GM12878 (cell line): ENCODE measurements around the gene KIAA0319L. TPM values are rescaled to one million over a fixed set of nuclear protein-coding genes. Genes with fewer than 3 reads are reported as not detected.

ENCODE experiments used
- ATAC-seq: fragments of 200-7000 bp; cut with Tn5 transposase; 3 replicates; pipeline ENCODE4 v1.9.1; 2020; ENCODE audit warnings: mild to moderate bottlenecking, moderate library complexity
- BruUV-seq: library from RNA; stranded (reverse); fragments of 400-500 nt; replicated peaks from 2 replicates; lab custom pipeline; 2021; lab: Mats Ljungman, UMichigan
- CTCF ChIA-PET: fragments of 300-600 bp; sonication (Branson Sonifier 250); formaldehyde crosslinking; extraction: SDS; loops from one replicate; lab custom pipeline; 2021; ENCODE audit warnings: inconsistent platforms; lab: Yijun Ruan, JAX
- POLR2A ChIA-PET: fragments of 350-600 bp; formaldehyde crosslinking; extraction: SDS; loops from one replicate; lab custom pipeline; 2021; ENCODE audit warnings: inconsistent platforms; lab: Charles Lee
- RAD21 ChIA-PET: fragments of 300-600 bp; sonication (Branson Sonifier 250); formaldehyde crosslinking; loops from one replicate; lab custom pipeline; 2023; ENCODE audit warnings: antibody characterized with exemption; ENCODE audit not compliant: unreplicated experiment; lab: Charles Lee
- SMC1A ChIA-PET: fragments of 300-600 bp; sonication (Branson Sonifier 250); formaldehyde crosslinking; loops from one replicate; lab custom pipeline; 2023; ENCODE audit not compliant: unreplicated experiment, uncharacterized antibody; lab: Charles Lee
- DNase-seq: peaks from one replicate; pipeline ENCODE4 v3.0.0-alpha.2; 2011; ENCODE audit warnings: low read depth, low spot score
- FAIRE-seq: peaks from 3 replicates; lab custom pipeline; 2011; peaks lifted over from hg19 to GRCh38; lab: Jason Lieb, UNC
- H2AFZ ChIP-seq: 2 replicates; pipeline ENCODE4 v1.6.0; 2011; ENCODE audit warnings: low read depth, low read length, control low read depth; ENCODE audit not compliant: control insufficient read depth
- H3K27ac ChIP-seq: 2 replicates; pipeline ENCODE4 v1.5.1; 2011; ENCODE audit warnings: control low read depth; ENCODE audit not compliant: control insufficient read depth, insufficient read depth
- H3K27me3 ChIP-seq, 2 experiments: replicated peaks in 1 of 2; 2 replicates each; pipeline versions ENCODE4 v1.6.0 to v1.6.1; 2011; ENCODE audit warnings: low read length in 1 of 2; ENCODE audit not compliant: control insufficient read depth in 2 of 2, insufficient read depth in 2 of 2
- H3K36me3 ChIP-seq, 2 experiments: 2 replicates each; pipeline ENCODE4 v1.5.1; 2011; ENCODE audit warnings: low read length in 1 of 2; ENCODE audit not compliant: control insufficient read depth in 2 of 2, insufficient read depth in 2 of 2
- H3K4me1 ChIP-seq: 2 replicates; pipeline ENCODE4 v1.6.1; 2011; ENCODE audit warnings: mild to moderate bottlenecking, low read length, moderate library complexity, mixed read lengths; ENCODE audit not compliant: control insufficient read depth, insufficient read depth
- H3K4me2 ChIP-seq: 2 replicates; pipeline ENCODE4 v1.6.0; 2011; ENCODE audit warnings: control low read depth; ENCODE audit not compliant: control insufficient read depth, insufficient read depth
- H3K4me3 ChIP-seq: fragments of 200-600 bp; sonication (generic); 2 replicates; pipeline ENCODE4 v1.5.1; 2016
- H3K79me2 ChIP-seq: 2 replicates; pipeline ENCODE4 v1.6.0; 2011; ENCODE audit warnings: low read length; ENCODE audit not compliant: control insufficient read depth, insufficient read depth
- H3K9ac ChIP-seq: 2 replicates; pipeline ENCODE4 v1.8.0; 2011; ENCODE audit warnings: low read length, control low read depth, mixed read lengths; ENCODE audit not compliant: control insufficient read depth, insufficient read depth
- H3K9me3 ChIP-seq: replicated peaks from 3 replicates; pipeline ENCODE4 v1.5.1; 2011; ENCODE audit warnings: mild to moderate bottlenecking, low read length; ENCODE audit not compliant: control insufficient read depth, insufficient read depth
- H4K20me1 ChIP-seq: 2 replicates; pipeline ENCODE4 v1.6.0; 2011; ENCODE audit not compliant: control insufficient read depth, insufficient read depth
- BCL11A ChIP-seq: IDR thresholded peaks from 2 replicates; pipeline ENCODE4 v1.6.1; 2011; ENCODE audit warnings: low read depth, low read length
- BRCA1 ChIP-seq: IDR thresholded peaks from 2 replicates; pipeline ENCODE4 v1.6.1; 2011; ENCODE audit warnings: low read depth, low read length, improper control_type of control experiment
- CREB1 ChIP-seq: IDR thresholded peaks from 2 replicates; pipeline ENCODE4 v1.6.1; 2012; ENCODE audit warnings: low read depth, mild to moderate bottlenecking, inconsistent platforms
- IKZF2 ChIP-seq, 2 experiments: fragments of 450-650 bp; IDR thresholded peaks; 2 replicates each; pipeline ENCODE4 v1.6.1; 2017; ENCODE audit warnings: mild to moderate bottlenecking in 2 of 2, moderate library complexity in 2 of 2
- NFYB ChIP-seq: IDR thresholded peaks from 2 replicates; pipeline ENCODE4 v1.6.1; 2011; ENCODE audit warnings: low read depth, mild to moderate bottlenecking, low read length, improper control_type of control experiment, moderate library complexity; ENCODE audit not compliant: insufficient read depth
- NR2C1 ChIP-seq: fragments of 450-650 bp; IDR thresholded peaks from 2 replicates; pipeline ENCODE4 v1.6.1; 2017; ENCODE audit warnings: antibody characterized with exemption, mild to moderate bottlenecking, moderate library complexity
- PAX8 ChIP-seq: fragments of 450-650 bp; IDR thresholded peaks from 2 replicates; pipeline ENCODE4 v1.6.1; 2017; ENCODE audit warnings: mild to moderate bottlenecking, moderate library complexity
- POLR2AphosphoS5 ChIP-seq: IDR thresholded peaks from 2 replicates; pipeline ENCODE4 v1.6.1; 2011; ENCODE audit warnings: mild to moderate bottlenecking, low read length, inconsistent platforms
- RCOR1 ChIP-seq: conservative IDR thresholded peaks from 2 replicates; pipeline ENCODE4 v1.6.1; 2012; ENCODE audit warnings: low read depth, low read length, improper control_type of control experiment
- SRF ChIP-seq, 2 experiments: IDR thresholded peaks; 2 replicates each; pipeline ENCODE4 v1.6.1; 2011; ENCODE audit warnings: low read depth in 2 of 2, low read length in 2 of 2, mild to moderate bottlenecking in 1 of 2, moderate library complexity in 1 of 2
- TARDBP ChIP-seq: IDR thresholded peaks from 2 replicates; pipeline ENCODE4 v1.6.1; 2016; ENCODE audit warnings: borderline replicate concordance
- TCF7 ChIP-seq: IDR thresholded peaks from 2 replicates; pipeline ENCODE4 v1.6.1; 2014; ENCODE audit warnings: antibody characterized with exemption, borderline replicate concordance
- ZNF24 ChIP-seq: fragments of 450-650 bp; IDR thresholded peaks from 2 replicates; pipeline ENCODE4 v1.6.1; 2017; ENCODE audit warnings: antibody characterized with exemption, mild to moderate bottlenecking
- WGBS: methylation state at CpG from one replicate; pipeline ENCODE4 v1.1.6; 2016; ENCODE audit warnings: low lambda C conversion rate; ENCODE audit not compliant: insufficient replicate concordance, insufficient coverage; ENCODE audit errors: missing lambda C conversion rate; 5-methylcytosine and 5-hydroxymethylcytosine counted together
- in situ Hi-C: fragments of 300-500 bp; cut with MboI; formaldehyde crosslinking; loops from 9 replicates; pipeline ENCODE4 v1.14.3; 2018; ENCODE audit warnings: mixed read lengths
- intact Hi-C: fragments of 100-400 bp; cut with micrococcal nuclease; formaldehyde crosslinking; loops from one replicate; pipeline ENCODE4 v1.14.2; 2022; ENCODE audit not compliant: unreplicated experiment
- polyA plus RNA-seq, 11 experiments: library from polyadenylated mRNA; depleted of rRNA in 4 of 11; unstranded in 6 of 11; stranded (reverse) in 5 of 11; fragments of >200 nt; fragmentation: Nextera tagmentation in 4 of 11; fragmentation: Illumina TruSeq in 1 of 11; extraction: Ambion mirVana in 4 of 11; extraction: Trizol in 1 of 11; gene quantifications; 1 replicate in 1 of 11; 2 replicates in 10 of 11; pipeline versions ENCODE4 v1.2.1 to v1.2.3, GENCODE V29; 2011 to 2016; ENCODE audit warnings: inconsistent platforms in 2 of 11, missing spikeins in 2 of 11, low read depth in 1 of 11
- total RNA-seq, 4 experiments: library from RNA; depleted of rRNA in 3 of 4; stranded (reverse); fragments of >200 nt in 3 of 4; fragmentation: Illumina TruSeq in 1 of 4; extraction: Trizol in 1 of 4; gene quantifications; 2 replicates each; pipeline versions ENCODE4 v1.2.1 to v1.2.3, GENCODE V29; 2013 to 2021
- TF ChIP-seq, protein P1 (sequence below): fragments of 450-650 bp; IDR thresholded peaks from 2 replicates; pipeline ENCODE4 v1.6.1; 2016; ENCODE audit warnings: mild to moderate bottlenecking
- TF ChIP-seq, protein P2 (sequence below): fragments of 450-650 bp; IDR thresholded peaks from 2 replicates; pipeline ENCODE4 v1.6.1; 2017; ENCODE audit warnings: low read depth, mild to moderate bottlenecking, moderate library complexity
- TF ChIP-seq, protein P3 (sequence below): IDR thresholded peaks from 2 replicates; pipeline ENCODE4 v1.6.1; 2012; ENCODE audit warnings: low read depth, low read length, improper control_type of control experiment
- TF ChIP-seq, protein P4 (sequence below): fragments of 450-650 bp; IDR thresholded peaks from 2 replicates; pipeline ENCODE4 v1.6.1; 2014; ENCODE audit warnings: mild to moderate bottlenecking

The KIAA0319L gene
- total and polyA plus RNA-seq, 10 of the 15 experiments (the other 5 are each of a cell fraction or from before 2014, with no cell fraction given), result 2.6 to 57.8 (median 25.4) TPM

DNA sequence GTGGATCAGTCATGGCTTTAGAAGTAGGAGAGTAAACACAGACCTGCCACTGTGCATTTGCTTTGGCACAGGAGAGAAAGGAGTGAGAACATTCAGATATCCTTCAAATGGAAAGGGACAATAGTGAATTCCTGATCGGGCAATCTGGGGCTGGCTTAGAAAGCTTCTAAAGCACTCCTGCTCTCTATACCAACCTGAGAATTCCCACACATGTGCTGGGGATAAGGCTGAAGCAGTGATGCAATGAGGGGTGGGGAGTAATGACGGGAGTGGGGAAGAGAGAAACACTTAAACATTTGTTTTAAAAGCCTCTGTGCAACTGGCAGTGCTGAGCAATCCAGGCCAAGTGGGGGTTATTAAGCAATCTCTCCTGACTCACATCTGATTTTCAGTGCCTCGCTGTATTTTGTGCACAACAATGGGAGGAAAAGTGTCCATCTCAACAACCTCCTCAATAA is 108.8 kb downstream of the KIAA0319L start:
- H3K27ac ChIP-seq, result no peak overlapping the region
- FAIRE-seq (no peak), ATAC-seq (no peak), DNase-seq (no peak)
- H3K9ac ChIP-seq, result no peak overlapping the region
- SMC1A ChIA-PET, result interaction anchor here (1.4 to 14.3 kb wide), 6 partner anchors 11 to 120 kb away, joined by 3 to 254 read pairs (median 40); no protein-coding TSS in a partner anchor
- no peaks in the 10 kb centered on the region for H3K79me2 ChIP-seq
- CTCF ChIA-PET, result interaction anchor here (1.2 to 9.3 kb wide), 11 partner anchors 8 to 324 kb away, joined by 3 to 260 read pairs (median 49); no protein-coding TSS in a partner anchor
- H3K4me1 ChIP-seq, result no peaks in the 10 kb centered on the region
- peaks cover 9 to 44% of the 10 kb centered on the region in 2 experiments for H3K36me3 ChIP-seq
- H4K20me1 ChIP-seq, result no peaks in the 10 kb centered on the region
- no peak overlapping the region for H2AFZ ChIP-seq
- H3K9me3 ChIP-seq, result no peaks in the 10 kb centered on the region
- intact Hi-C loops, result no loop called here
- WGBS, result 97% methylated on average over 3 of the region's 3 CpGs
- H3K4me2 ChIP-seq, result no peak overlapping the region
- no peak overlapping the region for H3K4me3 ChIP-seq
- no TSS peak for BruUV-seq
- in situ Hi-C loops, result loop anchor here (5.0 kb wide), 1 partner anchor 274 kb away; no protein-coding TSS in a partner anchor
- POLR2A ChIA-PET, result interaction anchor here (0.5 kb wide), 1 partner anchor 89 kb away, joined by 3 read pairs; no protein-coding TSS in a partner anchor
- RAD21 ChIA-PET, result interaction anchor here (0.8 to 7.7 kb wide), 4 partner anchors 91 to 247 kb away, joined by 3 to 139 read pairs (median 66); no protein-coding TSS in a partner anchor
- no peaks in the 10 kb centered on the region for H3K27me3 ChIP-seq
- no peak for TF ChIP-seq TCF7
- TF ChIP-seq IKZF2 (IDR thresholded peaks at IDR 0.05), result no peak
- TF ChIP-seq PAX8, result no peak
- no peak for TF ChIP-seq RCOR1
- TF ChIP-seq NFYB, result no peak
- TF ChIP-seq CREB1, result no peak
- TF ChIP-seq, protein P1, sequence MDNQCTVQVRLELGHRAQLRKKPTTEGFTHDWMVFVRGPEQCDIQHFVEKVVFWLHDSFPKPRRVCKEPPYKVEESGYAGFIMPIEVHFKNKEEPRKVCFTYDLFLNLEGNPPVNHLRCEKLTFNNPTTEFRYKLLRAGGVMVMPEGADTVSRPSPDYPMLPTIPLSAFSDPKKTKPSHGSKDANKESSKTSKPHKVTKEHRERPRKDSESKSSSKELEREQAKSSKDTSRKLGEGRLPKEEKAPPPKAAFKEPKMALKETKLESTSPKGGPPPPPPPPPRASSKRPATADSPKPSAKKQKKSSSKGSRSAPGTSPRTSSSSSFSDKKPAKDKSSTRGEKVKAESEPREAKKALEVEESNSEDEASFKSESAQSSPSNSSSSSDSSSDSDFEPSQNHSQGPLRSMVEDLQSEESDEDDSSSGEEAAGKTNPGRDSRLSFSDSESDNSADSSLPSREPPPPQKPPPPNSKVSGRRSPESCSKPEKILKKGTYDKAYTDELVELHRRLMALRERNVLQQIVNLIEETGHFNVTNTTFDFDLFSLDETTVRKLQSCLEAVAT, result no peak
- no peak for TF ChIP-seq POLR2AphosphoS5
- TF ChIP-seq TARDBP, result no peak
- TF ChIP-seq, protein P2, sequence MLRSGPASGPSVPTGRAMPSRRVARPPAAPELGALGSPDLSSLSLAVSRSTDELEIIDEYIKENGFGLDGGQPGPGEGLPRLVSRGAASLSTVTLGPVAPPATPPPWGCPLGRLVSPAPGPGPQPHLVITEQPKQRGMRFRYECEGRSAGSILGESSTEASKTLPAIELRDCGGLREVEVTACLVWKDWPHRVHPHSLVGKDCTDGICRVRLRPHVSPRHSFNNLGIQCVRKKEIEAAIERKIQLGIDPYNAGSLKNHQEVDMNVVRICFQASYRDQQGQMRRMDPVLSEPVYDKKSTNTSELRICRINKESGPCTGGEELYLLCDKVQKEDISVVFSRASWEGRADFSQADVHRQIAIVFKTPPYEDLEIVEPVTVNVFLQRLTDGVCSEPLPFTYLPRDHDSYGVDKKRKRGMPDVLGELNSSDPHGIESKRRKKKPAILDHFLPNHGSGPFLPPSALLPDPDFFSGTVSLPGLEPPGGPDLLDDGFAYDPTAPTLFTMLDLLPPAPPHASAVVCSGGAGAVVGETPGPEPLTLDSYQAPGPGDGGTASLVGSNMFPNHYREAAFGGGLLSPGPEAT, result no peak
- TF ChIP-seq BCL11A, result no peak
- no peak for TF ChIP-seq NR2C1
- no peak for TF ChIP-seq SRF (IDR thresholded peaks at IDR 0.05; ENCODE audit: low read depth in 2 of 2, low read length in 2 of 2)
- TF ChIP-seq ZNF24, result no peak
- TF ChIP-seq, protein P3, sequence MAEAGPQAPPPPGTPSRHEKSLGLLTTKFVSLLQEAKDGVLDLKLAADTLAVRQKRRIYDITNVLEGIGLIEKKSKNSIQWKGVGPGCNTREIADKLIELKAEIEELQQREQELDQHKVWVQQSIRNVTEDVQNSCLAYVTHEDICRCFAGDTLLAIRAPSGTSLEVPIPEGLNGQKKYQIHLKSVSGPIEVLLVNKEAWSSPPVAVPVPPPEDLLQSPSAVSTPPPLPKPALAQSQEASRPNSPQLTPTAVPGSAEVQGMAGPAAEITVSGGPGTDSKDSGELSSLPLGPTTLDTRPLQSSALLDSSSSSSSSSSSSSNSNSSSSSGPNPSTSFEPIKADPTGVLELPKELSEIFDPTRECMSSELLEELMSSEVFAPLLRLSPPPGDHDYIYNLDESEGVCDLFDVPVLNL, result no peak
- TF ChIP-seq, protein P4, sequence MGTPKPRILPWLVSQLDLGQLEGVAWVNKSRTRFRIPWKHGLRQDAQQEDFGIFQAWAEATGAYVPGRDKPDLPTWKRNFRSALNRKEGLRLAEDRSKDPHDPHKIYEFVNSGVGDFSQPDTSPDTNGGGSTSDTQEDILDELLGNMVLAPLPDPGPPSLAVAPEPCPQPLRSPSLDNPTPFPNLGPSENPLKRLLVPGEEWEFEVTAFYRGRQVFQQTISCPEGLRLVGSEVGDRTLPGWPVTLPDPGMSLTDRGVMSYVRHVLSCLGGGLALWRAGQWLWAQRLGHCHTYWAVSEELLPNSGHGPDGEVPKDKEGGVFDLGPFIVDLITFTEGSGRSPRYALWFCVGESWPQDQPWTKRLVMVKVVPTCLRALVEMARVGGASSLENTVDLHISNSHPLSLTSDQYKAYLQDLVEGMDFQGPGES, result no peak
- no peak for TF ChIP-seq BRCA1
